ENCODE results near the gene ADAMTS12. TPM values are rescaled to one million over a fixed set of nuclear protein-coding genes. Genes with fewer than 3 reads are reported as not detected.

The ADAMTS12 gene
- total and polyA plus RNA-seq, 2 donors, result 2.5 to 28.8 TPM

DNA sequence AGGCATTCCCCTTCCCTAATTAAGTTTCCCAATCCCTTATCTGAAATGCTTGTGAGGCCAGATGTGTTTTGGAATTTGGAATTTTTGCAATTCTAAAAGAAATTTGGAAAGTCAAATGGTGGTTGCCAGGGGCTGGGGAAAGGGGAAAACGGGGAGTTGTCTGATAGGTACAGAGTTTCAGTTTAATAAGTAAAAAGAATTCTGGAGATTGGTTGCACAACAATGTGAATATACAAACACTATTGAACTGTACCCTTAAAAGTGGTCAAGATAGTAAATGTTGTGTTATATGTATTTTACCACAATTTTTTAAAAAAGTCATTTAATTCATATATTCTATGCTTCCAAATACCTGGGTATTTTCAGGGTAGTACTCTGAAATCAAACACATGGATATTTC is 154.5 kb downstream of the ADAMTS12 start:
- no peaks in the 10 kb centered on the region for H3K4me1 ChIP-seq (ENCODE audit: insufficient read depth)
- H3K4me3 ChIP-seq (ENCODE audit: low read depth, low read length), result no peak overlapping the region
- 71% methylated on average over 1 of the region's 1 CpG for WGBS
- no peak overlapping the region for H3K27ac ChIP-seq (ENCODE audit: low read depth)
- DNase-seq (ENCODE audit: extremely low spot score), result no peak
- no peaks in the 10 kb centered on the region for H3K36me3 ChIP-seq (ENCODE audit: insufficient read depth)

- Histone ChIP-seq H3K27ac (ENCODE audit: low read depth) (no peak overlapping the region), H3K4me3 (ENCODE audit: low read depth, low read length) (no peak overlapping the region), H3K4me1 (ENCODE audit: insufficient read depth) (no peaks in the 10 kb centered on the region), H3K36me3 (ENCODE audit: insufficient read depth) (no peaks in the 10 kb centered on the region)
- WGBS, result 33% methylated on average over 3 of the region's 3 CpGs
- no peak for DNase-seq (ENCODE audit: extremely low spot score)
Observed at GRCh38 chr5:33736510-33736909, 155.3 kb downstream of the ADAMTS12 start.

GRCh38 chr5:33735072-33735471 is 156.7 kb downstream of the ADAMTS12 start:
- H3K36me3 ChIP-seq (ENCODE audit: insufficient read depth), result no peaks in the 10 kb centered on the region
- H3K27ac ChIP-seq (ENCODE audit: low read depth), result no peak overlapping the region
- no peak overlapping the region for H3K4me3 ChIP-seq (ENCODE audit: low read depth, low read length)
- 80% methylated on average over 4 of the region's 4 CpGs for WGBS
- no peaks in the 10 kb centered on the region for H3K4me1 ChIP-seq (ENCODE audit: insufficient read depth)
- DNase-seq (ENCODE audit: extremely low spot score), result no peak

GRCh38 chr5:33734537-33734936 is 157.3 kb downstream of the ADAMTS12 start:
- DNase-seq (ENCODE audit: extremely low spot score), result no peak
- Histone ChIP-seq H3K4me3 (ENCODE audit: low read depth, low read length) (no peak overlapping the region), H3K4me1 (ENCODE audit: insufficient read depth) (no peaks in the 10 kb centered on the region), H3K27ac (ENCODE audit: low read depth) (no peak overlapping the region), H3K36me3 (ENCODE audit: insufficient read depth) (no peaks in the 10 kb centered on the region)
- 35% methylated on average over 3 of the region's 3 CpGs for WGBS

GRCh38 chr5:33733225-33733624 is 158.6 kb downstream of the ADAMTS12 start:
- no peak overlapping the region for H3K4me3 ChIP-seq (ENCODE audit: low read depth, low read length)
- H3K27ac ChIP-seq (ENCODE audit: low read depth), result no peak overlapping the region
- WGBS, result 92% methylated on average over 3 of the region's 3 CpGs

DNA sequence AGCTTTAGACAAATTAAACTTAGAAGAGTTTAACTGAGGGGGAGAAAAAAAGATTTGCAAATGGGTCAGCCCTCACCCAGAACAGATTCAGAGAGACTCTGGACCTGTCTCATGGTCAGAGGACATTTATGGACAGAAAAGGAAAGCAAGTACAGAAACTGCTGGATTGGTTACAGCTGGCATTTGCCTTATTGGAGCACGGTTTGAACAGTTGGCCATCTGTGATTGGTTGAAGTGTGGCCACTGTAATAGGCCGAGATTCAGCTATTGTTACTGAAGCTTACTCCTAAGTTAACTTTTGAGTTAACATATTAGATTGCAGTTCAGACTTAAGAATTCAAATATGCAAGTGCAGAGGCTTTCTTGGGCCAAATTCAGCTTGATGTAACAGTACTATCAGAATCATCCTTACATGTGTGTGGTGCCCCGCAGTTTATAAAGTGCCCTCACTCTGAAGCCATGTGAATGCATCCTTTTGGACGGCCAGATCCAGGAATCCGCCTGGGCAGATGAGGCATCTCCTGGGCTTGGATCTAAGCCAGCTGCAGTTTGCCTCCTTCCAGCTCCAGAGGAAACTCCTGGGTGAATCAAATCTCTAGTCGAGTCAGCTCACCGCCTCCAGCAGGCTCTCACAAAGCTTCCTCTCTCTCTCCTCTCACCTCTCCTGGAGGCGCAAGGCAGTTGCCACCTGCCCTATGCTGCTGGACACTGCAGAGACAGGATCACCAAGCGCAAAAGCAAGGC is 165.2 kb downstream of the ADAMTS12 start:
- Histone ChIP-seq H3K4me3 (ENCODE audit: low read depth, low read length) (no peak overlapping the region), H3K27ac (ENCODE audit: low read depth) (no peak overlapping the region), H3K36me3 (ENCODE audit: insufficient read depth) (no peaks in the 10 kb centered on the region), H3K4me1 (ENCODE audit: insufficient read depth) (no peaks in the 10 kb centered on the region)
- WGBS, result 57% methylated on average over 9 of the region's 9 CpGs
- DNase-seq (ENCODE audit: extremely low spot score), result no peak

More at GRCh38 chr5:33733225-33733624, 158.6 kb downstream of the ADAMTS12 start:
- Histone ChIP-seq H3K36me3 (ENCODE audit: insufficient read depth) (no peaks in the 10 kb centered on the region), H3K4me1 (ENCODE audit: insufficient read depth) (no peaks in the 10 kb centered on the region)
- no peak for DNase-seq (ENCODE audit: extremely low spot score)

- Histone ChIP-seq H3K27ac (ENCODE audit: low read depth) (no peak overlapping the region), H3K4me3 (ENCODE audit: low read depth, low read length) (no peak overlapping the region), H3K36me3 (ENCODE audit: insufficient read depth) (no peaks in the 10 kb centered on the region), H3K4me1 (ENCODE audit: insufficient read depth) (no peaks in the 10 kb centered on the region)
- 94% methylated on average over 3 of the region's 3 CpGs for WGBS
- DNase-seq (ENCODE audit: extremely low spot score), result no peak
Observed at GRCh38 chr5:33725806-33726205, 166.0 kb downstream of the ADAMTS12 start.

DNA sequence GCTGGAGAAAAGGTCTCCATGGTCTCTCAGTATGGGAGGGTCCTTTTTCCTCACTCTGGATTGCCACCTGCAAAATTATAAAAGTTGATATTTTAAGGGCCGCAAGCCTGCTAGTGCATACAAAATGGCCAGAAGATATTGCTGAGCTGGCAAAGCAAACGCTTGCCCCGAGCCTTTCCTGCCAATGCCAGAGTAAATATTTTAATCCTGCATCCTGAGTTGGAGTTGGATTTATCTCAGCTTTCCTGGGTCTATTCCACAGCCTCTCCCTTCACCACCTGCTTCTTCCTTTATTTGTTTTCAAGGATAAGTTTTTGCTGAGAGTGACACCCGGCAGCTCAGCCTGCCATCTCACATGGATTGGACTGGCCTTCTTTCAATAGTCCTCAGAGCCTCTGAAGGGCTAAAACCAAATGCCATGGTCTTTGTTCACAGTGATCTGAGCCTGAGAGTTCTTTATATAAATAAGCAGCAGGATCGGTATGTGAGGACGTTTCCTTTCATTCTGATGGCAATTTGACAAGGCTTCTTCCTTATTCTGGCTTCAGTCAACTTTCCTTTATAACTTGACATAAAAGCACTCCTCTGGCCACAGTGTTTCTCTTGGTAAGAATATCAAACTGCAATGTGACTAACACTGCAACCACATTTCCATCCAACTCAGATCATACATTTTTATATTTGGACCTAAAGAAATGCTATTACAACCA is 170.1 kb downstream of the ADAMTS12 start:
- Histone ChIP-seq H3K4me1 (ENCODE audit: insufficient read depth) (no peaks in the 10 kb centered on the region), H3K27ac (ENCODE audit: low read depth) (no peak overlapping the region), H3K36me3 (ENCODE audit: insufficient read depth) (no peaks in the 10 kb centered on the region), H3K4me3 (ENCODE audit: low read depth, low read length) (no peak overlapping the region)
- no peak for DNase-seq (ENCODE audit: extremely low spot score)
- 35% methylated on average over 6 of the region's 6 CpGs for WGBS

DNA sequence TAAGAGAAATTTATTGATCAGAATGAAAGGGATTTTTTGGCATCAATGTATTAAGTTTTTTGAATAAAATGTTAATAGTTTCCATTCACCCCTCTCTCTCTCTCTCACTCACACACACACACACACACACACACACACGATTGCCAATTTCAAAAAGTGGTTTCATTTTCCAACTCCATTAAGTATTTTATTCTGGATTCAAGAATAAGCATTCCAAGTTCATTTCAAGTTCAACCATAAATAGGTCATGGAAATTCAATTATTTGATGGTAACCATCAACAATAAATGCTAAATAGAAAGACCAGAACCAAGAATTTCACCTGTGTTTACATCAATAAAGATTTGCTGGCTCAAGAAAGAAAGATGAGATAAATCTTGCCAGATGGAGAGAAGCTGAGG is 171.6 kb downstream of the ADAMTS12 start:
- Histone ChIP-seq H3K36me3 (ENCODE audit: insufficient read depth) (no peaks in the 10 kb centered on the region), H3K27ac (ENCODE audit: low read depth) (no peak overlapping the region), H3K4me1 (ENCODE audit: insufficient read depth) (no peaks in the 10 kb centered on the region), H3K4me3 (ENCODE audit: low read depth, low read length) (no peak overlapping the region)
- WGBS, result 50% methylated on average over 1 of the region's 1 CpG
- no peak for DNase-seq (ENCODE audit: extremely low spot score)

GRCh38 chr5:33719769-33720168 is 172.0 kb downstream of the ADAMTS12 start:
- 89% methylated on average over 1 of the region's 1 CpG for WGBS
- no peak overlapping the region for H3K4me3 ChIP-seq (ENCODE audit: low read depth, low read length)
- no peaks in the 10 kb centered on the region for H3K36me3 ChIP-seq (ENCODE audit: insufficient read depth)
- no peak overlapping the region for H3K27ac ChIP-seq (ENCODE audit: low read depth)
- no peak for DNase-seq (ENCODE audit: extremely low spot score)
- H3K4me1 ChIP-seq (ENCODE audit: insufficient read depth), result no peaks in the 10 kb centered on the region

- WGBS, result 78% methylated on average over 1 of the region's 1 CpG
- no peak overlapping the region for H3K4me3 ChIP-seq (ENCODE audit: low read depth, low read length)
Observed at GRCh38 chr5:33715661-33716060, 176.1 kb downstream of the ADAMTS12 start.

DNA sequence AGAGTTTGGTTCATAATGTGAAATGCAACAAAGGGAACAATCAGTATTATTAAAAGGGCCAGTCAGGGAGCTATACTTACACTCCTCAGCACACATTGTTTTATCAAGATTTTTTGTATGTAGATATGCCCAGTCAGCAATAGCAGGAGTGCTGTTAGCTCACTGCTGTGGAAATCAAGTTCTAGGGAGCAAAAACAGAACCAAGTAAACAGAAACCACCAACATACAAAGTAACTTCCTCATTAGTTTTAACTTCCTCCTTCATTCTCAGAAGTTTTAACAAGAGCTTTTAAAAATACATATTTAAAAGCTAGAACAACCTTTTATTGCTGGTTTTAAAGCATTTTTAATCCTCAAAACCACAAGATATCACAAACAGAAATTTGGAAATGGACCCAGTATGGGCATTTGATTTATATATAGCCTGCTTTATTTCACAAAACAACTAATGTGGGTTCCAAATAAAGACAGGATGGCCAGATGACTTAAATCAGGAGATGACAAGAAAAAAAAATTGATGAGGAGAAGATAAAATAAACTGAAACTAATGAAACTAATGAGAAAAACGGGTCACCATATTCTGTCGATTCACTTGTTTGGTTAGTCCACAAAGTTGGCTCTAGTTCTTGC is 178.5 kb downstream of the ADAMTS12 start:
- Histone ChIP-seq H3K4me1 (ENCODE audit: insufficient read depth) (no peaks in the 10 kb centered on the region), H3K27ac (ENCODE audit: low read depth) (no peak overlapping the region), H3K4me3 (ENCODE audit: low read depth, low read length) (no peak overlapping the region), H3K36me3 (ENCODE audit: insufficient read depth) (no peaks in the 10 kb centered on the region)
- no peak for DNase-seq (ENCODE audit: extremely low spot score)
- WGBS, result 30% methylated on average over 2 of the region's 2 CpGs

More at GRCh38 chr5:33715661-33716060, 176.1 kb downstream of the ADAMTS12 start:
- Histone ChIP-seq H3K27ac (ENCODE audit: low read depth) (no peak overlapping the region), H3K36me3 (ENCODE audit: insufficient read depth) (no peaks in the 10 kb centered on the region), H3K4me1 (ENCODE audit: insufficient read depth) (no peaks in the 10 kb centered on the region)
- DNase-seq (ENCODE audit: extremely low spot score), result no peak

DNA sequence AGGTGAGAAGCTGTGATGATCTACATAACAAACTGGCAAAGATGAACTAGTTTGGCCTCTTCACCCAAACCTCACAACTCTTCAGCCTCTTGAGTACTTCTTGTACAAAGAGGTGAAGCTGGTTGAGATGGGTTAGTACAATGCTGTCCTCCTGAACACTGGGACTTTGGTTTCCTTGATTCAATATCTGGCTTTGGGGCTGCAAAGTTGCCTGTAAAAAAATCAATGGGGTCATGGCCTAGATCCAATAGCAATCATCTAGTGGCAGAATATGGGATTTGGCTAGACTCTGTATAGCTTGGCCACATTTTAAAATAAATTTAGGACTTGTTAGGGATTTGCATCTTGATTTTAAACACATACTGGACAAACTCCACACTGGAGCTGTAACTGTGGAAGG is 179.1 kb downstream of the ADAMTS12 start:
- H3K36me3 ChIP-seq (ENCODE audit: insufficient read depth), result no peaks in the 10 kb centered on the region
- no peak for DNase-seq (ENCODE audit: extremely low spot score)
- no peak overlapping the region for H3K27ac ChIP-seq (ENCODE audit: low read depth)
- no peak overlapping the region for H3K4me3 ChIP-seq (ENCODE audit: low read depth, low read length)
- no peaks in the 10 kb centered on the region for H3K4me1 ChIP-seq (ENCODE audit: insufficient read depth)

All from urinary bladder (tissue), 4 donors.